HCT116 (cell line): ENCODE measurements around the gene SLC4A4. TPM values are rescaled to one million over a fixed set of nuclear protein-coding genes. Genes with fewer than 3 reads are reported as not detected.

Experiments used
- ATAC-seq: fragments of 200-7000 bp; cut with Tn5 transposase; 2 replicates; pipeline ENCODE4 v1.9.1; 2020; ENCODE audit warnings: mild to moderate bottlenecking, moderate library complexity
- BruUV-seq: library from RNA; stranded (reverse); fragments of 400-500 nt; replicated peaks from 2 replicates; lab custom pipeline; 2021; lab: Mats Ljungman, UMichigan
- CTCF ChIA-PET: fragments of 300-600 bp; sonication (Branson Sonifier 250); formaldehyde crosslinking; loops from one replicate; lab custom pipeline; 2021; ENCODE audit warnings: antibody characterized with exemption; lab: Charles Lee
- POLR2A ChIA-PET: fragments of 300-600, 350-600 bp; sonication (Branson Sonifier 250); formaldehyde crosslinking; loops from one replicate; lab custom pipeline; 2021; ENCODE audit warnings: antibody characterized with exemption; lab: Charles Lee
- RAD21 ChIA-PET, 2 experiments: fragments of 300-600 bp; sonication (Branson Sonifier 250); formaldehyde crosslinking; loops; one replicate each; lab custom pipeline; 2023; ENCODE audit warnings: low total read pairs in 2 of 2; ENCODE audit not compliant: uncharacterized antibody in 2 of 2, unreplicated experiment in 2 of 2, low non-redundant PET in 1 of 2; lab: Charles Lee
- DNase-seq: peaks from one replicate; pipeline ENCODE4 v3.0.0-alpha.2; 2010; ENCODE audit warnings: low read depth, low spot score
- H2AFZ ChIP-seq: fragments of 200-600 bp; shearing (Covaris generic), sonication (generic); 2 replicates; pipeline ENCODE4 v1.6.1; 2017; ENCODE audit warnings: low read depth, mixed run types, mixed read lengths, antibody characterized with exemption, low read length; ENCODE audit not compliant: poor library complexity, severe bottlenecking
- H3K27ac ChIP-seq: 2 replicates; pipeline ENCODE4 v1.5.1; 2012; ENCODE audit warnings: low read depth, low read length
- H3K27me3 ChIP-seq: fragments of 200-600 bp; sonication (generic); 2 replicates; pipeline ENCODE4 v1.6.1; 2016; ENCODE audit warnings: mixed run types, low read length, mixed read lengths; ENCODE audit not compliant: insufficient read depth
- H3K36me3 ChIP-seq, 2 experiments: fragments of 200-500 bp in 1 of 2; fragments of 200-600 bp in 1 of 2; sonication (Bioruptor generic) in 1 of 2; sonication (generic) in 1 of 2; 2 replicates each; pipeline versions ENCODE4 v1.5.1 to v1.6.1; 2014 to 2016; ENCODE audit warnings: low read length in 2 of 2, inconsistent platforms in 1 of 2, mixed read lengths in 1 of 2, mixed run types in 1 of 2; ENCODE audit not compliant: insufficient read depth in 2 of 2, control insufficient read depth in 1 of 2
- H3K4me1 ChIP-seq, 2 experiments: fragments of 200-600 bp in 1 of 2; sonication (generic) in 1 of 2; 2 replicates each; pipeline versions ENCODE4 v1.5.1 to v1.6.1; 2012 to 2017; ENCODE audit warnings: low read length in 2 of 2, inconsistent platforms in 1 of 2, mild to moderate bottlenecking in 1 of 2, mixed read lengths in 1 of 2, mixed run types in 1 of 2, moderate library complexity in 1 of 2; ENCODE audit not compliant: insufficient read depth in 2 of 2, control insufficient read depth in 1 of 2
- H3K4me2 ChIP-seq: fragments of 200-600 bp; sonication (generic); 2 replicates; pipeline ENCODE4 v1.6.1; 2017; ENCODE audit warnings: mixed run types, low read length, mixed read lengths
- H3K4me3 ChIP-seq, 2 experiments: fragments of 200-600 bp in 1 of 2; sonication (generic) in 1 of 2; replicated peaks in 1 of 2; 2 replicates each; pipeline ENCODE4 v1.5.1; 2011 to 2016; ENCODE audit warnings: low read length in 2 of 2, control low read depth in 1 of 2, low read depth in 1 of 2, mild to moderate bottlenecking in 1 of 2, mixed read lengths in 1 of 2, mixed run types in 1 of 2
- H3K79me2 ChIP-seq: fragments of 200-600 bp; sonication (generic); 2 replicates; pipeline ENCODE4 v1.6.1; 2017; ENCODE audit warnings: mild to moderate bottlenecking, mixed run types, low read length, moderate library complexity, mixed read lengths; ENCODE audit not compliant: insufficient read depth
- H3K9ac ChIP-seq: fragments of 200-600 bp; sonication (generic); 2 replicates; pipeline ENCODE4 v1.6.1; 2016; ENCODE audit warnings: low read length, mixed read lengths
- H3K9me2 ChIP-seq: fragments of 200-600 bp; sonication (generic), shearing (Covaris generic); 2 replicates; pipeline ENCODE4 v1.6.1; 2017; ENCODE audit warnings: mixed run types, mild to moderate bottlenecking, moderate library complexity; ENCODE audit not compliant: insufficient read depth
- H3K9me3 ChIP-seq, 2 experiments: fragments of 200-500 bp in 1 of 2; fragments of 200-600 bp in 1 of 2; sonication (Bioruptor generic) in 1 of 2; sonication (generic) in 1 of 2; 2 replicates each; pipeline ENCODE4 v1.6.1; 2014 to 2017; ENCODE audit warnings: low read length in 2 of 2, mixed read lengths in 2 of 2, inconsistent platforms in 1 of 2, low read depth in 1 of 2, mild to moderate bottlenecking in 1 of 2, mixed run types in 1 of 2, moderate library complexity in 1 of 2; ENCODE audit not compliant: control insufficient read depth in 1 of 2, insufficient read depth in 1 of 2
- H4K20me1 ChIP-seq: fragments of 200-600 bp; sonication (generic), shearing (Covaris generic); 2 replicates; pipeline ENCODE4 v1.6.1; 2017; ENCODE audit warnings: mixed run types, mild to moderate bottlenecking, moderate library complexity; ENCODE audit not compliant: insufficient read depth
- ATF3 ChIP-seq: IDR thresholded peaks from 2 replicates; pipeline ENCODE4 v1.6.1; 2012
- CEBPB ChIP-seq: IDR thresholded peaks from 2 replicates; pipeline ENCODE4 v1.6.1; 2012; ENCODE audit warnings: low read depth
- EGR1 ChIP-seq: IDR thresholded peaks from 2 replicates; pipeline ENCODE4 v1.6.1; 2012; ENCODE audit warnings: low read depth
- EZH2 ChIP-seq: fragments of 200-600 bp; sonication (generic); IDR thresholded peaks from 2 replicates; pipeline ENCODE4 v1.6.1; 2017; ENCODE audit warnings: antibody characterized with exemption, mixed run types
- SP1 ChIP-seq: IDR thresholded peaks from 2 replicates; pipeline ENCODE4 v1.6.1; 2012; ENCODE audit warnings: low read depth
- ZNF274 ChIP-seq: fragments of 200-500 bp; sonication (Bioruptor generic); IDR thresholded peaks from 2 replicates; pipeline ENCODE4 v1.6.1; 2014; ENCODE audit warnings: mild to moderate bottlenecking, low read depth, low read length, inconsistent platforms
- intact Hi-C: fragments of 100-400 bp; cut with micrococcal nuclease; formaldehyde crosslinking; loops from 2 replicates; pipeline ENCODE4 v1.10.0; 2022
- total RNA-seq: library from RNA; stranded (reverse); gene quantifications from one replicate; pipeline ENCODE4 v1.2.1, GENCODE V29; 2021; ENCODE audit not compliant: unreplicated experiment
- TF ChIP-seq, protein P1 (sequence below): IDR thresholded peaks from 2 replicates; pipeline ENCODE4 v1.6.1; 2012; ENCODE audit warnings: low read depth
- TF ChIP-seq, protein P2 (sequence below): IDR thresholded peaks from 2 replicates; pipeline ENCODE4 v1.6.1; 2012
- TF ChIP-seq, protein P3 (sequence below): IDR thresholded peaks from 2 replicates; pipeline ENCODE4 v1.6.1; 2011; ENCODE audit warnings: mild to moderate bottlenecking, low read length, moderate library complexity; ENCODE audit not compliant: insufficient replicate concordance; ENCODE audit errors: extremely low read depth

SLC4A4 gene
- total RNA-seq, 1 experiment from 2014 or later, result 0.30 TPM

DNA sequence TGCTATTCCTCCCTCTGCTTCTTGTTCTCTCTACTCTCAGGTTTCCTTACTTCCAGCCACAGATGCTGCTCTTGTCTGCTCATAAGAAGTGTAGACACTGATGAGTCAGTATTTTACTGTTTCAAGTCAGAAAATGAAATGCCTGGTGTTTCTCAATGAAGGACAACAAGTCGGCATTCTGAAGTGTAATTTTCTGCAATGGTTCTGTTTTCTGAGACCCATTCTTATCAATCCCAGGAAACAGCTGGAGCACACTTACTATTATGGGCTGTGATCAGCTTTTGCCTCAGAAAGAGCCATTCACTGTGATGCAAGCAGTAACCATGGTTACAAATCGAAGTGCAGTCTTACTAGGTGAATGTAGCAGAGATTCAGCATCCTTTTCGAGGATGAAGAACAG lies 42.0 kb downstream of the SLC4A4 start (continued):
- TF ChIP-seq, protein P1, sequence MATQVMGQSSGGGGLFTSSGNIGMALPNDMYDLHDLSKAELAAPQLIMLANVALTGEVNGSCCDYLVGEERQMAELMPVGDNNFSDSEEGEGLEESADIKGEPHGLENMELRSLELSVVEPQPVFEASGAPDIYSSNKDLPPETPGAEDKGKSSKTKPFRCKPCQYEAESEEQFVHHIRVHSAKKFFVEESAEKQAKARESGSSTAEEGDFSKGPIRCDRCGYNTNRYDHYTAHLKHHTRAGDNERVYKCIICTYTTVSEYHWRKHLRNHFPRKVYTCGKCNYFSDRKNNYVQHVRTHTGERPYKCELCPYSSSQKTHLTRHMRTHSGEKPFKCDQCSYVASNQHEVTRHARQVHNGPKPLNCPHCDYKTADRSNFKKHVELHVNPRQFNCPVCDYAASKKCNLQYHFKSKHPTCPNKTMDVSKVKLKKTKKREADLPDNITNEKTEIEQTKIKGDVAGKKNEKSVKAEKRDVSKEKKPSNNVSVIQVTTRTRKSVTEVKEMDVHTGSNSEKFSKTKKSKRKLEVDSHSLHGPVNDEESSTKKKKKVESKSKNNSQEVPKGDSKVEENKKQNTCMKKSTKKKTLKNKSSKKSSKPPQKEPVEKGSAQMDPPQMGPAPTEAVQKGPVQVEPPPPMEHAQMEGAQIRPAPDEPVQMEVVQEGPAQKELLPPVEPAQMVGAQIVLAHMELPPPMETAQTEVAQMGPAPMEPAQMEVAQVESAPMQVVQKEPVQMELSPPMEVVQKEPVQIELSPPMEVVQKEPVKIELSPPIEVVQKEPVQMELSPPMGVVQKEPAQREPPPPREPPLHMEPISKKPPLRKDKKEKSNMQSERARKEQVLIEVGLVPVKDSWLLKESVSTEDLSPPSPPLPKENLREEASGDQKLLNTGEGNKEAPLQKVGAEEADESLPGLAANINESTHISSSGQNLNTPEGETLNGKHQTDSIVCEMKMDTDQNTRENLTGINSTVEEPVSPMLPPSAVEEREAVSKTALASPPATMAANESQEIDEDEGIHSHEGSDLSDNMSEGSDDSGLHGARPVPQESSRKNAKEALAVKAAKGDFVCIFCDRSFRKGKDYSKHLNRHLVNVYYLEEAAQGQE, result no peak

- no peak overlapping the region for H3K27ac ChIP-seq
- no peaks in the 10 kb centered on the region for H4K20me1 ChIP-seq
- RAD21 ChIA-PET, result no interaction called here
- no peak overlapping the region for H3K4me2 ChIP-seq
- H3K9ac ChIP-seq, result no peak overlapping the region
- intact Hi-C loops, result no loop called here
- H3K4me3 ChIP-seq, result no peak overlapping the region
- POLR2A ChIA-PET, result no interaction called here
- no peak for ATAC-seq
- no peaks in the 10 kb centered on the region for H3K4me1 ChIP-seq
- H3K27me3 ChIP-seq, result no peaks in the 10 kb centered on the region
- no peaks in the 10 kb centered on the region for H3K79me2 ChIP-seq
- no peaks in the 10 kb centered on the region for H3K36me3 ChIP-seq
- H3K9me2 ChIP-seq, result no peaks in the 10 kb centered on the region
- TF ChIP-seq CEBPB, result no peak
- TF ChIP-seq SP1, result no peak
- TF ChIP-seq, protein P2, sequence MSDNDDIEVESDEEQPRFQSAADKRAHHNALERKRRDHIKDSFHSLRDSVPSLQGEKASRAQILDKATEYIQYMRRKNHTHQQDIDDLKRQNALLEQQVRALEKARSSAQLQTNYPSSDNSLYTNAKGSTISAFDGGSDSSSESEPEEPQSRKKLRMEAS, result no peak
- TF ChIP-seq ATF3, result no peak
- no peak for TF ChIP-seq ZNF274
- no peak for TF ChIP-seq EZH2
- TF ChIP-seq, protein P3, sequence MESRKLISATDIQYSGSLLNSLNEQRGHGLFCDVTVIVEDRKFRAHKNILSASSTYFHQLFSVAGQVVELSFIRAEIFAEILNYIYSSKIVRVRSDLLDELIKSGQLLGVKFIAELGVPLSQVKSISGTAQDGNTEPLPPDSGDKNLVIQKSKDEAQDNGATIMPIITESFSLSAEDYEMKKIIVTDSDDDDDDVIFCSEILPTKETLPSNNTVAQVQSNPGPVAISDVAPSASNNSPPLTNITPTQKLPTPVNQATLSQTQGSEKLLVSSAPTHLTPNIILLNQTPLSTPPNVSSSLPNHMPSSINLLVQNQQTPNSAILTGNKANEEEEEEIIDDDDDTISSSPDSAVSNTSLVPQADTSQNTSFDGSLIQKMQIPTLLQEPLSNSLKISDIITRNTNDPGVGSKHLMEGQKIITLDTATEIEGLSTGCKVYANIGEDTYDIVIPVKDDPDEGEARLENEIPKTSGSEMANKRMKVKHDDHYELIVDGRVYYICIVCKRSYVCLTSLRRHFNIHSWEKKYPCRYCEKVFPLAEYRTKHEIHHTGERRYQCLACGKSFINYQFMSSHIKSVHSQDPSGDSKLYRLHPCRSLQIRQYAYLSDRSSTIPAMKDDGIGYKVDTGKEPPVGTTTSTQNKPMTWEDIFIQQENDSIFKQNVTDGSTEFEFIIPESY, result no peak
- TF ChIP-seq, protein P1, result no peak
- TF ChIP-seq EGR1, result no peak
- no peaks in the 10 kb centered on the region for H3K9me3 ChIP-seq
- no TSS peak for BruUV-seq
- CTCF ChIA-PET, result no interaction called here
- no peak for DNase-seq
- no peak overlapping the region for H2AFZ ChIP-seq
Observed at GRCh38 chr4:71382125-71382899, 43.5 kb downstream of the SLC4A4 start.
